HG02623 (cell line): ENCODE data around the gene SHE.
"Not testable (repeated sequence)": the region's sequence is repeated elsewhere in the genome, so short reads cannot be mapped to it uniquely, and the experiment has no call there.

Experiments used
- ATAC-seq: cut with Tn5 transposase; IDR thresholded peaks from one replicate; pipeline ENCODE4 v1.9.1; 2021; ENCODE audit warnings: moderate library complexity; ENCODE audit not compliant: unreplicated experiment

SHE gene

DNA sequence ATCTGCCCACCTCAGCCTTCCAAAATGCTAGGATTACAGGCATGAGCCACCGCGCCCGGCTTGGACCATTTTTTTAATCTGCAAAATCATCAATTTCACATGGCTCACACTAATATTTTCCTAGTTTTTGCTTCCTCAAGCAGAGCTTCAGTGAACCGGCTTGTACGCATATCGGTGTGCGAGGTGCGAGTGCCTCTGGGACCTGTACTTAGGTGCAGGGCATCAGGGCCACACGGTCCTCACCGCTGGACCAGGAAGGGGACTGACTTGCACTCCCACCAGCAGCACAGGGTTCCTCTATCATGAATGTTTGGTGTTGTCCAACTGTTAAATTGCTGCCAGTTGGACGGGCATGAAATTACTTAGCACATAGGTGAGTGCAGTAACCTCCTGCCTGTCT lies 15.4 kb upstream of the SHE start:
- no peak for ATAC-seq

DNA sequence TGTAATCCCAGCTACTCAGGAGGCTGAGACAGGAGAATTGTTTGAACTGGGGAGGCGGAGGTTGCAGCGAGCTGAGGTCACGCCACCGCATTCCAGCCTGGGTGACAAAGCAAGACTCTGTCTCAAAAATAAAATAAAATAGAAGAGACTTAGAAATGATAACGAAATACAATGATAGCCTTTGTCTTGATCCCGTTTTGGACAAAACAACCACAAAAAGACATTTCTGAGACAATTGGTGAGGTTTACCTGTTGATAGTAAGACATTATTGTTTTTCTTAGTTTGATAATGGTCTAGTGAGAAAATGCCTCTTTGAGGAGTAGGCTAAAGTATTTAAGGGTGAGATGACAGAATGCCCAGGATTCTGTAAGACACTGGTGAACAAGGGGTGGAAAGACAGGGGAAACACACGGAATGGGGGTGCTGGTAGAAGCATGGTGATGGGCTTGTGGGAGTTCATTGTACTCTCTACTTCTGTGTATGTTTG lies 11.9 kb upstream of the SHE start:
- no peak for ATAC-seq

DNA sequence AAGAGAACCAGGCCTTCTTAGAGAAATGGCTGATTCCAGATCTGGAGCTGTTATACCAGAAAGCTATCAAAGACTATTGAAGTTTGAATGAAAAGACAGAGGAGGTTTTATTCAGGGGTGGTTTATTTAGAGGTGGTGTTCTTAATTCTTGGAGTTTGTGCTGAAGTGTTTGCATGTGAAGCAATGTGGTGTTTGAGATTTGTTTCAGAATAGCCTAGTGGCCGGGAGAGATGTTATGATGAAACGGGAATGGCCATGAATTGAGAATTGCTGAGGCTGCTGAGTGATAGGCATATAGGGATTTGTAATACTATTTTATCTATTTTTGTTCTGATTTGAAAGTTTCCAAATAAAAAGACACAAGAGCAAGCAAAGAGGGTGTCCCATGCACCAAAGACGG lies 10.5 kb upstream of the SHE start:
- no peak for ATAC-seq

DNA sequence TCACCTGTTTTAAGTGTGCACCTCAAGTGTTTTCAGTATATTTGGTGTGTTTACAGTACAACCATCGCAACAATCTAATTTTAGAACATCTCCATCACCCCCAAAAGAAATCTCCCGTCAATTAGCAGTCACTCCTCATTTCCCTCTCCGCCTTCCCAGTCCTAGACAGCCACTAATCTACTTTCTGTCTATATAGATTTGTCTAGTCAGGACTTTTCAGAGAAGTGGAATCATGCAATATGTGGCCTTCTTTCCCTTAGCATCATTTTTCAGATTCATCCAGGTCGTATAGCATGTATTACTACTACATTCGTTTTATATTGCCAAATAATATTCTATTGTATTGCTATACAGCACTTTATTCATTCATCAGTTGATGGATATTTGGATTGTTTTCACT lies 1.7 kb upstream of the SHE start:
- no peak for ATAC-seq

DNA sequence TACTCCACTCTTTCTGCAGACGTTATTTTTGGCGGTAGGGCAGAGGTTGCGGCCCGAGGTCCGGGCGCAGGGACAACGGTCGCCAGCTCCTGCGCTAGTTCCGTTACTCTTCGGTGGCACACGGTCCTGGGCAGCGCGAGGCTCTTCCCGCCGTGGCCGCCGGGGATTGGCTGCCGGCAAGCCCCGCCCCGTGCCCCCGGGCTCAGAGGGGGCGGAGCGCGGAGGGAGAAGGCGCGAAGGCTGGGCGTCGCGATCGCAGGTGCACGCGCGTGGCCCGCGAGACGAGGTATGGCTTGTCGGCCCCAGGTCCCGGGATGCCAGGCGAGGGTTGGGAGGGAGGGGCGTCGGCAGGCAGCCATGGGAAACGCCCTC lies 518 bp upstream of the SHE start:
- no peak for ATAC-seq

DNA sequence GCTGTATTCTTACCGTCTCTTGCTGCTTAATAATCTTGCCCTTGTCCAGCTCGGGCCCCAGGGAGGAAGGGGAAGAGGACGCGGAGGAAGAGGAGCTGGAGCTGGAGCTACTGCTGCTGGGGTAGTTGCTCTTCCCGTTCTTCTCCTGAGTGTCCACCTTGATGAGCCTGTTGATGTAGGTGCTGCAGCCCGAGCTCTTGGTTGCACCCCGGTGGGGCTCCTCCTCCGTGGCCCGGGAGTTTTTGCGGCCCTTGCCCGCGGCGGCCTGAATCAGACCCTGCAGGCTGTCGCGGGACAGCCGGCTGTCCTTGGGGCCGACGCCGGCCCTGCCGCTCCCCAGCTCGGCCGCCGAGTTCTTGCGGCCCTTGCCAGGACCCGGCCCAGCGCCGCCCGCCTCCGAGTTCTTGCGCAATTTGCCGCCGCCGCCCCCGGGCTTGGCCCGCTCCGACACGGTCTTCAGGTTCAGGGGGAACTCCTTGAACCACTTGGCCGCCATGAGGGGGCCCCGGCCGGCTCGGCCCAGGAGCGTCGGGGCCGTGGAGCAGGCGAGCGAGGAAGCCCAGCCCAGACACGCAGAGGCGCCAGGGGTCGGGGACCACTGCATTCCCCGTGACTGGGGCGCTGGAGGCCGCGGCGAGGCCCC lies 668 bp downstream of the SHE start:
- ATAC-seq: no peak

DNA sequence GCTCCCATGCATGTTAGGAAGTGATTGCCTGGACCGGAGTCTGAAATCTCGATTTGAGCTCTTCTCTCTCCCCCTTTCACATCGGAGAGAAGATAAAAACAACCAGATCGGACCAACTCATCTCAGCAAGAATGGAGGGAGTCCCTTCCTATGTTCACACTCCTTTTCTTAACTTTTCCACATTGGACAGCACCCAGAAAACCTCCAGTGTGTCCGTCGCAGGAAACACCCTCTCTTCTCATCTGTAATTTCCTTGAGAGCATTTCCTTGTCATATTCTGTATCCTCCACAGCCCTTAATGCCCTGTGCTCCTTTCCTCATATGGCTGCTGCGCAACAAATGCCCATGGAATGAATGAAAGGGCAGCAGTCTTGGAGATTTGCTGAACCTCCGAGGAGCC lies 1.7 kb downstream of the SHE start:
- no peak for ATAC-seq

DNA sequence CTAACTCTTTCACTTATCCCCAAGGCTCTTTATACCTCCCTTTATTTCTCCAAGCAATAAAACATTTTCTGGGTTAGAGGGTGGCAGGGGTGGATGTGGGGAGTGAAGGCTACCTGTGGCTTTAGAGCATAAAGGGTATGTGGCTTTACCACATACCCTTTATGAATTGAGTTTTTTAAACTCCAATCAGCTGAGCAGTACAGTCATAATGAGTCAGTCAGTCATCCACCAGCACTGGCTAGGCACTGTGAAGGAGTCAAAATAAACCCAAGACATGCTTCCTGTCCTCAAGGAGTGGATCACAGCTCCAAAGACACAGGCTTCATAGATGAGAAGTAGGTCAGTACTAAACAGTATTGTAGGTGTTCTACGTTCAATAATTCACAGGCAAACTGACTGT lies 2.8 kb downstream of the SHE start:
- ATAC-seq: no peak

DNA sequence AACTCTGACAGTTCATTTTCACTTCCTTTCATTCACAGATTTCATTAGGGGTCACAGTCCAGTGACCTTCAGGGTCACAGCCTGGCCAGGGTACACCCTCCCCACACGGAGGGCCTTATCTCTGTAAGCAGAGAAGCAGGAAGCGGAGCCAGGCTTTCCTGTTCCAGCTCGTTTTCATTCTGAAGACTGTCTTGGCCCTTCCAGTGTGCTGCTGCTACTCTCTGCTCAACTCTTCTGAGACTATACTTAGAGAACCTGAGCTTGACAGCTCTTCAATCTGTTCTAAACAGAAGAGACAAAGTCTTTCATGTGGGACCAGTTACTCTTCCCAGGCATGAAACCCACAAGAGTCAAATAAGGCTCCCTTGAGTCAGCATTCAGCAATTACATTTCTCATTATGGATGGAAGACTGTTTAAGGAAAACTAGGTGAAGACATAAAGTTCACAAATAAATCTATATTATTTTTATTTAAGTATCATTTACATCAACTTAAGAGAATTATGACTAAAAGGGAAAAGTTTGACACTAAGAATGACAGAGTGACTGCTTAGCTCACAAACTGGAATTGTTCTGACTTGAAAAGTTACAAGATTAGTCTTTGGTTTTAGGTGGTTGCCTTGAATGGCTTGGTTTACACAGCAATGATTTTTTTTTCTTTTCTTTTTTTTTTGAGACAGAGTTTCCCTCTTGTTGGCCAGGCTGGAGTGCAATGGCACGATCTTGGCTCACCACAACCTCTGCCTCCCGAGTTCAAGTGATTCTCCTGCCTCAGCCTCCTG lies 5.0 kb downstream of the SHE start:
- no peak for ATAC-seq

DNA sequence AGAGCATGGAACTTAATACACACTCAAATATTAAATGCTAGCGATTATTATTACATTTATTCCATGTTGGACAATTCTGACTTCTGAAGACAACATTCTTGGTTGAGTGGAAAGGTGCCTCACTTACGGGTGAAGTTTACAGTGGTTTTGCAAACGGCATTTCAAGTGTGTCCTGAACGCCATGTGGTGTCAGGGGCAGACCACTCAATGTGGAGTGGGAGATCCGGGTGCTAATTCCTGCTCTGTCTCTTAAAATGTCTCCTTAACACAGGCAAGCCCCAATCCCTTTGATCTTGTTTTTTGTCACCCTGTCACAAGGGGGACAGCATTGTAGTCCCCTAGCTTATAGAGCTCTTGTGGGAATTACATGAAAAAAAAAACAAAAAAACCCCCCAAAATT lies 5.8 kb downstream of the SHE start:
- no peak for ATAC-seq

DNA sequence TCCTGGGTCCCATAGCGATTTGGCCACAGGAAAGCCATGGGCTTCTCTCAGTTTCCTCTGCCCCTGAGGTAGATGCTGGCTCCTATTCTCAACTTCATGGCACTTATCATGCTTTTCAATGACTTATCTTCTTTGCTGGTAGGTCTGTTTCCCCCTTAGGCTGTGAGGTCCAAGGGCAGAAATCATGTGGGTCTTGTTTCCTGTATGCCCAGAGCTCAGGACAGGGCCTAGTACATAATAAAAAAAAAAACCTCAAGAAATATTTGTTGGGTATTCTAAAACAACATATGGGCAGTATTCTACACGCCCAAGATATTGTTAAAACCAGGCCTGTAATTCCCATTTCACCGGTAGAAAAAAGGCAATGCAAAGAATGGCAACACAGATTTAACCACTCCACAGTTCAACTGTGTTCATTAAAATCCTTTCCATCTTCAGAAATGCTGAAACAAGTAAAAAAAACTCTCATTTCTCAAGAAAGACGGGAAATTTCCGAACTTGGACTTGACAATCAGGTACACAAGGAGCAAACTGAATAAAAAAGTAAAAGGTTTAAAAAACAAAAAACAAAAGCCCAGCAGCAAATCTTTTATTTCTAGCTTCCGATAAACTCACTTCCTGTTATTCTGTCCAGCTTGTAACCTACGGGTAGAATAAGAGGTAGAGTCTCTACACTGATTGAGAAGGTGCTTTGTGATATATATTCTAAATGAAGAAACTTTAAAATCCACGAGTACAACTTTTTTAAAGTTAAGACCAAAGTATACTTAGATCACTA lies 6.5 kb downstream of the SHE start:
- ATAC-seq: no peak

DNA sequence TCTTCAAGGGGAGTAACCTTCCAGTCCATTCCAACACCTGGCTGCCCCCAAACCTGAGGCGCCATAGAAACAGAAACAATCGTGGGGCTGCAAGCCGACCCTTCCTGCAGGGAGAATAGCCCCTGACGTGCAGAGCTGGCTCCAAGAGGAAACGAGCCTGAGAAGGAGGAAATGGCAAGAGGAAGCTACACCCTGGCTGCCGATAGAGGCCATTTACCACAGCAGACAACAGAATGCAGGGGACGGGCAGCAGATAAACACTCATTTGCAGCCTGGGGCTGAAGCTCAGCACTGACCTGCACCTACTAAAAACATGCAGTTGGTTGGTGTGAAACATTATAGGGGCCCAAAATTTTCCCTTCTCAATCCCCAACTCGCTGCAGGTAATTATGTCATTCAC lies 8.9 kb downstream of the SHE start:
- ATAC-seq: no peak

DNA sequence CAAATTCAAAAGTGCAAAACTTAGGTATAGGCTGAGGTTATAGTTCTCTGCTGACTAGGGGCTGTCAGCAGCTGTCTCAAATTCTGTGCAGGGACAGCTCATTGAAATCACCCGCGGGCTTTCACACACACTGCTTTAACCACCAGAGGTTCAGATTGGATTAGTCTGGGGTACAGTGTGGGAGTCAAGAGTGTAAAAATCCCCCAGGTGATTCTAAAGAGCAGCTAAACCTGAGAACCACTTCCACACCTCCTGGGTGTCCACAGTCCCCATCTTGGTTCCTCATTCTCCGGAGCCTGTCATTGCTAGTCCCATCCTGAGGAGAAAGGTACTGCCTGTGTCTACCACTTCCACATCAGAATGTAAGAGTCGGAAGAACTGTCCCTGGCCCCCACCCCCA lies 10.1 kb downstream of the SHE start:
- no peak for ATAC-seq

DNA sequence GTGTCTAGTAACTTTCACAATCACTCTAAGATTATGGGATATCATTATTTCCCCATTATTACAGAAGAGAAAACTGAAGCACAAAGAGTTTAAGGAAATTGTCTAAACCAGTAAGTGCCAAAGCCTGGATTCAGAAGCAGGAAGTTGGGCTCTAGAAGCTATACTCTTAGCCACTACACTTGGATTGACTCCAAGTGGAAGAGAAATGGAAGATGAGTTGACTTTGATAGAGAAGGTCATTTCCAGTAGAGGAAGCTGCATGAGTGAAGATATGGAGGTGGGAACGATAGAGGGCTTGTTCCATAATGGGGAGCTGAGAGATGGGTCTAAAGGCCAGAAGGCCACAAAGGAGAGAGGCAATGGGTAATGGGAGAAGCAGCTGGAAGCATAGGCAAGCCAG lies 11.9 kb downstream of the SHE start:
- ATAC-seq: no peak

DNA sequence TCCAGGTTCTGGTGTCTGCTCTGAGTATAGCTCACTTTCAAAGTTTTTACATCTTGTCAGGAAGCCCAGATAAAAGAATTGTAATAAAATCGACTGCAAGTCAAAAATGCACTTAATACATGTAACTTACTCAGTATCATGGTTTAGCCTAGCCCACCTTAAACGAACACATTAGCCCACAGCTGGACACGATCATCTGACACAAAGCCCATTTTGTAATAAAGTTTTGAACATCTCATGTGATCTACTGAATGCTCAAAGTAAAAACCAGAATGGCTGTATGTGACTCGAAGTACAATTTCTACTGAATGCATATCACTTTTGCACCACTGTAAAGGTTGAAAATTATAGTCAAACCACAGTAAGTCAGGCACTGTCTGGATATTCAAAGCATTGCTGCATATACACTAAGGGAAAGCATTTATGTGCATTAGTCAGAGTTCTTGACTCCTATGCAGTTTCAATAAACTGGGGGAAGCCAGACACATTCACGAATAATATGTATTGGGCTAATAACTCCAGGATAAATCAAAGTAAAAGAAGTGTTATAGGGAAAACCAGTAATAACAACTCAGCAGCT lies 12.4 kb downstream of the SHE start:
- ATAC-seq: no peak

DNA sequence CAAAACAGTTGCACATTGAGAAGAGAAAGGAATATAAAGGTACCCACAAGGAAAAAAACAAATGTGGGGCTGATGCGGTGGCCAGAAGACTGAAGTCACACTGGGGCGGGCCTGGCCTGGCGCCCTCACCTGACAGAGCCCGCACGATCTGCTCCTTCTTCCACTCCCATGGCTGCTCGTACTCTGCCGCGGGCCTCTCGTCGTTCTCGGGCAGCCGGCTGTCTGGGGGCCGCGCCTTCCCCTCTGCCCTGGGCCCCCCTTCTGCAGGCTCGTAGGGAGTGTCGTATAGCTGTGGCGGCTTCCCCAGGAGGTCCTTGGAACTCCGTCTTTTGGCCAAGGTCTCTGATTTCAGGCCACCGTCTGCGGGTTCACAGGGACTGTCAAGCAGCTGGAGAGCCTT lies 13.3 kb downstream of the SHE start:
- ATAC-seq: no peak

DNA sequence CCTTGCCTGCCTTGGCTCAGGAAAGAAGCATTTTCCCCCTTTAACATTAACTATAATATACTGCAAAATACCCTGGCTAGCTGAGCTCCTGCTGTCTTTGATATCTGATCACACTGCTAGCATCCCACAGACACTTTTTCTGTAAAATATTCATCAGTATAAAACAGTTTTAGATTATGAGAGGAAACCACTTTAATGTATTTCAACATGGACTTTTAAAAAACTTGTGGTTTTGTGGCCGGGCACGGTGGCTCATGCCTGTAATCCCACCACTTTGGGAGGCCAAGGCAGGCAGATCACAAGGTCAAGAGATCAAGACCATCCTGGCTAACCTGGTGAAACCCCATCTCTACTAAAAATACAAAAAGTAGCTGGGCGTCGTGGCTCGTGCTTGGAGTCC lies 15.5 kb downstream of the SHE start:
- ATAC-seq: not testable (repeated sequence)

DNA sequence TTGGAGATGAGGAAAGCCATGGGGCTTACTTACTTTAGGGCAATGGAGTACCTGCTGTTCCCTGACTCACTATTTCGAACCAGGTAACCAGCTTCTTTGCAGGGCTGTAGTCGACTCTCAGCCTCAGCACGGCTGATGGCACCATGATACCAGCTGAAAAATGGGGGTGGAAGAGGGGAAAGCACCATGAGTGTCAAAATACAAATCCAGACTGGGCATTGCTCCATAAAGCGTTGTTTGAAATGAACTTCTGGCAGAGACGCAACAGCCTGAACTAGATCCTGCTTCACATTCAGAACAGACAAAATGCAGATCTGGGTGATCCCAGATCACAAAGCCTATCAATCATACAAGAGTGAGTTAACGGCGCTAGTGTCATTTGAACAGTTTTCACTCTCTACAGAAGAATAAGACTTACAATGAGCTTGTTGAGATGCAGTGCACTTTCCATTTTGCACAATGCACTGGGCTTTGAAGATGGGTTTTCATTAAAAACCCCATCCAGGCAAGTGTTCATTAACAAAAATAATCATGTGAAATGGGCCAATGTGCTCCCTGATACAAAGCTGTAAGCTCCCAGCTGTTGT lies 16.2 kb downstream of the SHE start:
- no peak for ATAC-seq

DNA sequence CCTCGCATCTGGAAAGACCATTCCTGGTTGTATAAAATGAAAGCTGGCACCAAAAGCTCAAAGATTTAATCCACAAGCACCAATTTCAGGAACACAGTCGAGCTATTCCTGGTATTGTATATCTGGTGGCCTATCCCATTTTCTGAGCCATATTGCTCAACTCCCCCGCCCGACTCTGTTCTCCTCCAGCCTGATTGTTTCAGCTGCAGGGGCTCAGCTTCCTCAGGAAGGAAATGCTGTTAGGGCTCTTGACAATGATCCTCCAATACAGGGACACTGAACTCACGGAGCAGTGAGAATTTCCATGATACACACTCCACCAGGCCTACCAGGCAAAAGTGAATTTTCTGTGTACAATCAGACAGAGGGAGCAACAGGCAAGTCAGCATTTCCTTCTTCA lies 17.1 kb downstream of the SHE start:
- no peak for ATAC-seq

DNA sequence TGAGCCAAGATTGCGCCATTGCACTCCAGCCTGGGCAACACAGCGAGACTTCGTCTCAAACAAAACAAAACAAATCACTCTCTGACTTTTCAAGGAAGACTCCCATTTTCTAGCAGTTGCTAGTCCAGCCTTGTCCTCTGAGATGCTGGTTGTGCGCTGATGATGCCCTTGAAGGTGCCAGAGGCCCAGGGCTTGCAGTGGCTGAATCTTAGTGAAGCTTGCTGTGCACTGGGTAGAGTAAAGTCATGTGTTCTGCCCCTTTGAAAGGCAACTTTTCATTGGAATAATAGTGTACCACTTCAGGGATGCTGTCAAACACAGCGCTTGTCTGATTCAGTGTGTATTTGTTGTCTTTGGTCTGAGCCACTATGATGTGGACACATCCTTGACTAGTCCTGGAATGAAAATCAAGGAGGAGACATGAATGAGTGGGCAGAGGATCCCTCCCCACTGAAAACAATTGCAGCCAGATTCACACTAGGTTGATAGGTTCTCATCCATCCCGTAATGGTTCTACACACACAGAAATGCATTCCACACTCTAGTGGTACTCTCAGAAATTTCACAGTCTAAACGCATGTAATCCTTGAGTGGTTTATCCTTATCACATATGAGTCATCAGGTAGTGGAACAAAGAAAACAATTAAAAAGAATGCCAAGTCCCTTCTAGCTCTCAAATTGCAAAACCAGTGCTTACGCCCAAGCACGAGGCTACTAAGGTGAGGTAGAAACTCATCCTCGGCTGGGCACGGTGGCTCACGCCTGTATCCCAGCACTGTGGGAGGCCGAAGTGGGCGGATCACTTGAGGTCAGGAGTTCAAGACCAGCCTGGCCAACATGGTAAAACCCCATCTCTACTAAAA lies 18.0 kb downstream of the SHE start:
- ATAC-seq: no peak
